GM06990 (cell line): ENCODE data around the gene LHFPL2.

Source experiments
- DNase-seq: peaks from one replicate; pipeline ENCODE4 v3.0.0-alpha.2; 2011; ENCODE audit not compliant: insufficient read length; ENCODE audit errors: extremely low read depth
- H3K27me3 ChIP-seq: replicated peaks from 2 replicates; pipeline ENCODE4 v1.6.0; 2011; ENCODE audit warnings: low read length; ENCODE audit not compliant: control insufficient read depth, insufficient read depth
- H3K36me3 ChIP-seq: 2 replicates; pipeline ENCODE4 v1.5.1; 2011; ENCODE audit warnings: low read length; ENCODE audit not compliant: control insufficient read depth, insufficient read depth
- H3K4me3 ChIP-seq: replicated peaks from 2 replicates; pipeline ENCODE4 v1.5.1; 2011; ENCODE audit warnings: low read depth, mild to moderate bottlenecking, control low read depth, low read length
- TF ChIP-seq, protein P1 (sequence below): IDR thresholded peaks from 2 replicates; pipeline ENCODE4 v1.5.1; 2011; ENCODE audit warnings: low read length, control low read depth, mild to moderate bottlenecking, inconsistent platforms; ENCODE audit not compliant: insufficient read depth, poor library complexity, severe bottlenecking

The LHFPL2 gene

DNA sequence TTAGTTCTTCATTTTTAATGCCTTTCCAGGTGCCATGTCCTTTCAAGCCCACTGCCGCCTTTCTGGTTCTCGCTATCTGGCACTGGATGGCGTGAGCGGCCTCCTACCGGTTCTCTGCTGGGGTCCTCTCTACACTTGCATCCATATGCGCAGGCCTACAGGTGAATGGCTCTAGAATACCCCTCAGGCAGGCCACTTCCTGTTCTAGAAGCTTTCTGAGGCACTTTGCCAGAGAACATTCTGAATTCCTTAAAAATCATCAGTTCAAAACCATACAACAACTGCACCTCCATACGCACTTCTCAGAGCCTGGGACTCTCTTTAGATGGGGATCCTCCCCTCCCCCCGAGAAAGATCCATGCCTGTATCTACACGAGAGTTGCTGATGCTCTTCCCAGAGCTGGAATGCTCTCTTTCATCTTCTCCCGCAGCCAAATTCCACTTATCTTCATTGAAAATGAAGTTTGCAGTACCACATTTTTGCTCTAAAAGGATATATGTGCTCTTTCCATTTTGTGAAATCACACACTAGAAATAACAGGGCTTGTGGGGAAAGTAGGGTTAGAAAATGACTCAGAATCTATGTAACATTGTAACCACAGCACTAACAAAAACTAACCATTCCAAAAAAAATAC is 1.4 kb upstream of the LHFPL2 start:
- TF ChIP-seq, protein P1, sequence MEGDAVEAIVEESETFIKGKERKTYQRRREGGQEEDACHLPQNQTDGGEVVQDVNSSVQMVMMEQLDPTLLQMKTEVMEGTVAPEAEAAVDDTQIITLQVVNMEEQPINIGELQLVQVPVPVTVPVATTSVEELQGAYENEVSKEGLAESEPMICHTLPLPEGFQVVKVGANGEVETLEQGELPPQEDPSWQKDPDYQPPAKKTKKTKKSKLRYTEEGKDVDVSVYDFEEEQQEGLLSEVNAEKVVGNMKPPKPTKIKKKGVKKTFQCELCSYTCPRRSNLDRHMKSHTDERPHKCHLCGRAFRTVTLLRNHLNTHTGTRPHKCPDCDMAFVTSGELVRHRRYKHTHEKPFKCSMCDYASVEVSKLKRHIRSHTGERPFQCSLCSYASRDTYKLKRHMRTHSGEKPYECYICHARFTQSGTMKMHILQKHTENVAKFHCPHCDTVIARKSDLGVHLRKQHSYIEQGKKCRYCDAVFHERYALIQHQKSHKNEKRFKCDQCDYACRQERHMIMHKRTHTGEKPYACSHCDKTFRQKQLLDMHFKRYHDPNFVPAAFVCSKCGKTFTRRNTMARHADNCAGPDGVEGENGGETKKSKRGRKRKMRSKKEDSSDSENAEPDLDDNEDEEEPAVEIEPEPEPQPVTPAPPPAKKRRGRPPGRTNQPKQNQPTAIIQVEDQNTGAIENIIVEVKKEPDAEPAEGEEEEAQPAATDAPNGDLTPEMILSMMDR = no peak
- DNase-seq = no peak
- H3K27me3 ChIP-seq = no peaks in the 10 kb centered on the region
- H3K4me3 ChIP-seq = no peak overlapping the region
- no peaks in the 10 kb centered on the region for H3K36me3 ChIP-seq

DNA sequence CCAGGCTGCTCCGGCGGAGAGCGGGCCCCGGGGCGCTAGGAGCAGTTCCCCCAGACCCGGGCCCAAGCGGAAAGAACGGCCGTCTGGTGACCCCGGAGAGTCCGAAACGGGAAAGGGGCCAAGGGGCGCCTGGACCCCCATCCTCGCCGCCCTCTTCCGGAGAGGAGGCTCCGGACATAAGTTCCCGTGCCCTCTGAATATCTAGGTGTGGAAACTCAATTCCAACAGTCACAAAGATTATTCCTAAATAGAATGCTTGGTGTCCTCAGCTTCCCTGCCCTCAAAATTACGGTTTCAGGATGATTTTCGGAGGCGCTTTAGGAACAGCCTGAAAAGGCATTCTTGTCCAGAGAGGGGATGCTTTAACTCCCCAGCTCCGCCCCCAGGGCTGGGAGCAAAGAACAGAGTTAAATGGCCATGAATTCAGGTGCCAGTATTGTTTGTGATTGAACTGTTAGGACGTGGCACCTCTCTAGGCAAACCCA is 681 bp upstream of the LHFPL2 start:
- no peaks in the 10 kb centered on the region for H3K27me3 ChIP-seq
- no peaks in the 10 kb centered on the region for H3K36me3 ChIP-seq
- DNase-seq = no peak
- TF ChIP-seq, protein P1 = no peak
- H3K4me3 ChIP-seq = peak overlapping the region; percentile 82

DNA sequence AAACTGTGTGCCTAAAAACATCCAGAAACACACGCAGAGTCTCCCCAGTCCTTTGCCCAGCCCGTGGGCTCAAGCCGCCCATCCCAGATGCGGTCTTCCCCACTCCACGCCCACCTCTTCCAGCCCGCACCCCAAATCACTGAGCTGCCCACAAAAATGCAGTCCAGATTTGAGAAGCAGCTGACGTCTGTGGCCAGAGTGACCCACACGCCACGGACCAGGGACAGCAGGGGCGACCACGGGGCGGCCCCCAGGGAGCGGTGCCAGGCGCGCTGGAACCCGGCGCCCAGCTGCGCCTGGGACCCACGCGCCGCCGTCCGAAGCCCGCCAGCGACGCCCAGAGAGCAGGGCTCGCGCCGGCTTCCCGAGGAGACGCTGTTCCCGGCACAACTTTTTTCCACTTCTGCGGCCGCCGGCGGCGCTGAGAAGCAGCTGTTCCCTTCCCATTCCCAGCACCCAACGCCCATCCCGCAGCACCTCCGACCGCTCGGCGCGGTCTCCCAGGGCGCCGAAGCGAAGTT is 674 bp downstream of the LHFPL2 start:
- Histone ChIP-seq H3K27me3 (no peaks in the 10 kb centered on the region), H3K36me3 (no peaks in the 10 kb centered on the region), H3K4me3 (peak overlapping the region; percentile 82)
- TF ChIP-seq, protein P1 = peak; percentile 15
- DNase-seq = peak; percentile 61

DNA sequence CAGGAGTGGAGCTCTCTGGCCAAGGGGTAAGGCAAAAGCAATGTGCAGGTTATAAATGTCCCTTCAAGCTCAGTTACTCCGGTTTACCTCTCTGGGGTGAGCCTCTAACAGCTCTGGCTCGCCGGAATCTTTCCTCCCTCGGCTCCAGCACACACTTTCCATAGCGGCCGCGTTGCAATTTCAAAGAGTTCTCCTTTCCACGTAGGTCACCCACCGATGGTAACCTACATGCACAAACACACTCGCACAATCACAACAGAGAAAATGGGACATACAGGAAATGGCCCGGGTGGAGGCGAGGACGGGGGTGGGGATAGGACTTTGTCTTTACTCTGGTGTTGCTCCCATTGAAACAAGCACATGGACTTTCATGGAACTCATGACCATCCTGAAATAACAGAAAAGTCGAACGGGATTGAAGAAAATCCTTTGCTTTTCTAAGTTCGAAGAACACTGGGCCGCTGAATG is 1.2 kb downstream of the LHFPL2 start:
- TF ChIP-seq, protein P1 = no peak
- DNase-seq = peak; percentile 39
- peak overlapping the region; percentile 82 for H3K4me3 ChIP-seq
- no peaks in the 10 kb centered on the region for H3K36me3 ChIP-seq
- no peaks in the 10 kb centered on the region for H3K27me3 ChIP-seq

DNA sequence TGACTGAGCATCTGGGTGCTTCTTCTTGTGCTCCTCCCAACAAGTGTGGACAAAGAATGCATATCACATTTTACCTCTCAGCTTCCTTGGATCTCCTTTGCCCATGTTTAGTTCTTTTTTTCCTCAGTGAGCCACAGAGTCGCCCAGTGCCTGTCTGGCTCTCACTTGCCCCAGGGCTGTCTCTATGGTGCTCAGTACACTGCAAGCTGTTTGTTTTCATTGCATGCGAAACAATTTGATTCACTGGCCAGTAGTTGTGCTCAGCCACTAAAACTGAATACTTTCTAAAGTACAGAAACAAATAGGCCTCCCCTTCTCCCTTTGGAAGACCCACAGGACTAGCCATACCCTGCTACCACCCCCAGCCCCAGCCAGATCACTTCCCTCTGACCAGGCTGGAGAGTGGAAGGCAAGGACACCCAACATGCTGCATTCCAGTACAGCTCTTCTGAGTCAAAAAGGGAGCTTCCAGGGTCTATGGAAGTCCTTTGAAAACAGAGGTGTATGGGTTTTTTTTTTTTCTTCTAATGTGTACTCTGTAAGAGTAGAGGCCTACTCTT is 3.8 kb downstream of the LHFPL2 start:
- Histone ChIP-seq H3K27me3 (no peaks in the 10 kb centered on the region), H3K4me3 (no peak overlapping the region), H3K36me3 (no peaks in the 10 kb centered on the region)
- no peak for DNase-seq
- TF ChIP-seq, protein P1 = no peak
